Thymus (tissue), 11 donors: ENCODE results near the gene MEIS3. TPM values are rescaled to one million over a fixed set of nuclear protein-coding genes. Genes with fewer than 3 reads are reported as not detected.
"Not testable (repeated sequence)": the region's sequence is repeated elsewhere in the genome, so short reads cannot be mapped to it uniquely, and the experiment has no call there.

Experiments
- DNase-seq, 9 donors: peaks; one replicate each; pipeline ENCODE4 v3.0.0-alpha.2; 2013; ENCODE audit warnings: low spot score in 9 of 9, low read depth in 6 of 9, missing footprints in 1 of 9
- H3K27ac ChIP-seq, 2 donors: one replicate each; pipeline ENCODE4 v1.5.1; 2013; ENCODE audit warnings: control low read depth in 1 of 2, low read depth in 1 of 2, low read length in 1 of 2, mild to moderate bottlenecking in 1 of 2, moderate library complexity in 1 of 2
- H3K27me3 ChIP-seq, 2 donors: one replicate each; pipeline ENCODE4 v1.5.1; 2013; ENCODE audit warnings: low read length in 1 of 2; ENCODE audit not compliant: control insufficient read depth in 2 of 2, insufficient read depth in 1 of 2
- H3K36me3 ChIP-seq, 2 donors: one replicate each; pipeline ENCODE4 v1.5.1; 2013; ENCODE audit warnings: low read length in 1 of 2, mild to moderate bottlenecking in 1 of 2, moderate library complexity in 1 of 2; ENCODE audit not compliant: control insufficient read depth in 2 of 2, insufficient read depth in 2 of 2
- H3K4me1 ChIP-seq, 2 donors: one replicate each; pipeline ENCODE4 v1.5.1; 2013; ENCODE audit warnings: low read length in 2 of 2; ENCODE audit not compliant: control insufficient read depth in 2 of 2, insufficient read depth in 2 of 2
- H3K4me3 ChIP-seq, 2 donors: one replicate each; pipeline ENCODE4 v1.5.1; 2013; ENCODE audit warnings: low read length in 2 of 2, control low read depth in 1 of 2, mild to moderate bottlenecking in 1 of 2
- H3K9me3 ChIP-seq, 2 donors: one replicate each; pipeline ENCODE4 v1.5.1; 2013; ENCODE audit warnings: low read length in 1 of 2, mild to moderate bottlenecking in 1 of 2; ENCODE audit not compliant: control insufficient read depth in 2 of 2, insufficient read depth in 1 of 2
- WGBS: extraction: QIAGEN DNeasy Blood & Tissue Kit; methylation state at CpG from one replicate; pipeline ENCODE4 v1.1.7; 2013; 5-methylcytosine and 5-hydroxymethylcytosine counted together
- polyA plus RNA-seq: library from polyadenylated mRNA; stranded (reverse); fragments of 200-250 nt; gene quantifications from one replicate; pipeline ENCODE4 v1.2.3, GENCODE V29; 2013
- total RNA-seq: library from RNA; stranded (reverse); fragments of 120-200 nt; gene quantifications from one replicate; pipeline ENCODE4 v1.2.4, GENCODE V29; 2013
- donor health status: healthy.

The MEIS3 gene
- total and polyA plus RNA-seq, 2 donors = 1.7 to 4.3 TPM

- DNase-seq, H3K27me3 ChIP-seq, H3K9me3 ChIP-seq, H3K4me1 ChIP-seq, H3K4me3 ChIP-seq, H3K27ac ChIP-seq: not testable (repeated sequence)
- H3K36me3 ChIP-seq = peaks cover 46 to 60% of the 10 kb centered on the region in 2 donors
- WGBS = 98% methylated on average over 10 of the region's 10 CpGs
Measured at GRCh38 chr19:47365455-47365854, 53.9 kb downstream of the MEIS3 start.

- no peaks in the 10 kb centered on the region for H3K9me3 ChIP-seq
- no peaks in the 10 kb centered on the region for H3K27me3 ChIP-seq
- no peak for DNase-seq
- no peaks in the 10 kb centered on the region for H3K4me1 ChIP-seq
- 96% methylated on average over 13 of the region's 13 CpGs for WGBS
- peaks cover 48 to 61% of the 10 kb centered on the region in 2 donors for H3K36me3 ChIP-seq
- H3K4me3 ChIP-seq = no peak overlapping the region
- no peak overlapping the region for H3K27ac ChIP-seq
Measured at GRCh38 chr19:47363758-47364531, 55.4 kb downstream of the MEIS3 start.

GRCh38 chr19:47362321-47362720, 57.0 kb downstream of the MEIS3 start:
- WGBS = 98% methylated on average over 21 of the region's 21 CpGs
- no peak for DNase-seq

GRCh38 chr19:47358936-47359335, 60.4 kb downstream of the MEIS3 start:
- Histone ChIP-seq H3K4me3 (no peak overlapping the region), H3K9me3 (no peaks in the 10 kb centered on the region), H3K27me3 (no peaks in the 10 kb centered on the region), H3K4me1 (no peaks in the 10 kb centered on the region), H3K27ac (no peak overlapping the region), H3K36me3 (peaks cover 60 to 77% of the 10 kb centered on the region in 2 donors)
- WGBS = 98% methylated on average over 6 of the region's 6 CpGs
- no peak for DNase-seq

More at GRCh38 chr19:47362321-47362720, 57.0 kb downstream of the MEIS3 start:
- Histone ChIP-seq H3K36me3 (peaks cover 61 to 74% of the 10 kb centered on the region in 2 donors), H3K4me3 (no peak overlapping the region), H3K27ac (no peak overlapping the region), H3K9me3 (no peaks in the 10 kb centered on the region), H3K4me1 (no peaks in the 10 kb centered on the region), H3K27me3 (no peaks in the 10 kb centered on the region)

GRCh38 chr19:47357788-47358680, 61.3 kb downstream of the MEIS3 start:
- DNase-seq = no peak
- Histone ChIP-seq H3K9me3 (no peaks in the 10 kb centered on the region), H3K36me3 (peaks cover 60 to 76% of the 10 kb centered on the region in 2 donors), H3K27me3 (no peaks in the 10 kb centered on the region), H3K4me1 (no peaks in the 10 kb centered on the region), H3K27ac (no peak overlapping the region), H3K4me3 (no peak overlapping the region)
- WGBS = 96% methylated on average over 28 of the region's 28 CpGs

- no peaks in the 10 kb centered on the region for H3K9me3 ChIP-seq
- DNase-seq = no peak
- H3K4me3 ChIP-seq = no peak overlapping the region
- no peak overlapping the region for H3K27ac ChIP-seq
- 95% methylated on average over 6 of the region's 6 CpGs for WGBS
- no peaks in the 10 kb centered on the region for H3K4me1 ChIP-seq
- H3K27me3 ChIP-seq = no peaks in the 10 kb centered on the region
- H3K36me3 ChIP-seq = peaks cover 59 to 68% of the 10 kb centered on the region in 2 donors
Measured at GRCh38 chr19:47356900-47357299, 62.4 kb downstream of the MEIS3 start.

GRCh38 chr19:47353307-47353712, 66.0 kb downstream of the MEIS3 start:
- Histone ChIP-seq H3K4me1 (peaks cover 8 to 10% of the 10 kb centered on the region in 2 donors), H3K9me3 (no peaks in the 10 kb centered on the region), H3K27me3 (no peaks in the 10 kb centered on the region), H3K27ac (no peak overlapping the region), H3K36me3 (peaks cover 36 to 39% of the 10 kb centered on the region in 2 donors), H3K4me3 (no peak overlapping the region)
- 97% methylated on average over 24 of the region's 24 CpGs for WGBS
- DNase-seq = no peak
